Activated CD8-positive, alpha-beta memory T cell treated with anti-CD3 and anti-CD28 coated beads, Interleukin-2, amount 50 U/mL, for 24 hours (primary cell): ENCODE data around the gene BNIP3.

ENCODE experiments used
- DNase-seq: peaks from one replicate; pipeline ENCODE4 v3.0.0-alpha.2; 2020; ENCODE audit errors: extremely low read depth

BNIP3 gene, protein sequence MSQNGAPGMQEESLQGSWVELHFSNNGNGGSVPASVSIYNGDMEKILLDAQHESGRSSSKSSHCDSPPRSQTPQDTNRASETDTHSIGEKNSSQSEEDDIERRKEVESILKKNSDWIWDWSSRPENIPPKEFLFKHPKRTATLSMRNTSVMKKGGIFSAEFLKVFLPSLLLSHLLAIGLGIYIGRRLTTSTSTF

DNA sequence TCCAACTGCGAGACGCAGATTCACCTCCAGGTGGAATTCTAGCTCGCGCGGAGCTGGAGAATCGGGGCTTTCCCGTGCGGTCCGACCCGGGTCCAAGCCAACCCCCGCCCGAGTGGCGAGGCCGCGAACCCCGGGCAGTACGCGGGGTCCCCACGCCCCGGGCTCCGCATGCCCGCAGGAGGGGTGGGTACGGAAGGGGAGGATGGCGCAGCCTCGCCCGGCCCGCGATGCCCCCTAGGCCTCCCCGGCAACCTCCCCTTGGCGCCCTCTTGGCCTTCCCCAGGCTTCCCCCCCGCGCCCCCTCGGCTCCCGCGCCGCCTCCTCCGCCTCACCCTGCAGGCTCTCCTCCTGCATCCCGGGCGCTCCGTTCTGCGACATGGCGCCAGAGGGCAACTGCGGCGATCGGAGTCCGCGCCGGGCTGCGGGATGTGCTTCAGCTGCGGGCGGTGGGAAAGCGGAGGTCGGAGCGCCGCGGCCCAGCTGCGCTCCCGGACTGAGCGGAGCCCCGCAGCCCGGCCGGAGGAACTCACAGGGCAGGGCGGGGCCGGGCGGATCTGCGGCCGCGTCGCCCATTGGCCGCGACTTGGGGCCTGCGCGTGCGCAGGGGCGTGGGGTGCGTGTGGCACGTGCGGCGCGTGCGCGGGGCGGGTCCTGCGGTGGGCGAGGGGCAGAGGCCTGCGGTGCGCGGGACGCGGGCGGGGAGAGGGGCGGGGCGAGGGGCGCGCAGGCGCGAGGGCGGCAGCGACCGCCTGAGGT is at the start of gene BNIP3:
BNIP3 (minus strand) TSS at position 495 of the 756 bp plus-strand sequence; CDS start at position 378, 117 bp downstream.
- peak; percentile 76 for DNase-seq

DNA sequence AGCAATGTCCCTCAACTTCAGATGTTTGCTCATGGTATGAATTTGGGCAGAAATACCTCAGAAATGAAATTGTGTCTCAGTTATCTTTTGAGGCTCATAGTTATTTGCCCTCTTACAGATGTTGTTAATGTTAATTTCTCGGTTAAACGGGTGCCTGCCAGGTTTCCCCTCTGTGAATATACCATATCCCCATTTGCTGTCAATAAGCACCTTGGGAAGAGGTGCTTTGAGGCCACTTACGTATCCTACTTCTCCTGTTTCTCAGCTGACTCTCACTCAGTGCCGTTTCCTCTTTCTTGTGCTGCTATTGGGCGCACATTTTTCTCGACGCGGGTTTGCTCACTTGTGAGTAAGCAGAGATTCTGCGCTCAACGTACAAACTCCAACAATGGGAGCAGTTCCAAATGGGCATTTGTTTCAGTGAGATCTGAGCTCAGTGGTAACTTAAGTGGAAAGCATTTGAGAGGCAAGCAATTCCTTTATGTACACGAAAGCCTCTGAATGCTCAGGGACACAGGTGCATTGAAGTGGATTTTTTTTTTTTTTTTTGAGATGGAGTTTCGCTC is 49.3 kb upstream of the BNIP3 start:
- no peak for DNase-seq

DNA sequence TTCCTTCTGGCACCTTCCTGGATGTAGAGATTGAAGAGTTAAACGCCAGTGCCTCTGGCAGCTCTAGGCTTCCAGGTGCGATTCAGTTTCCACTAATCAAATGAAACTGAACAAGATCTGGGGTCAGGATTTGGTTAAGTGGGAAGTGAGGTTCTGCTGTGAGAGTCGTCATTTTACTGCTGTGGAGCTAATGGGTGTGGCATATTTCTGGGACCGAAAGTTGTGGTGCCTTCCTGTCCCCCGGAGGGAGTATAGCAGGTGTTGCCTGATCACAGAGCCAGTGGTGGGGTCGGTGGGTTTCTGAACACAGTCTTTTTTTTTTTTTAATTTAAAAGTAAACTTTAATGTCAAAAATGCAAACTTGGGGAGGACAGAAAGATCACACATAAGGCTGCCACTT is 47.0 kb upstream of the BNIP3 start:
- no peak for DNase-seq

DNA sequence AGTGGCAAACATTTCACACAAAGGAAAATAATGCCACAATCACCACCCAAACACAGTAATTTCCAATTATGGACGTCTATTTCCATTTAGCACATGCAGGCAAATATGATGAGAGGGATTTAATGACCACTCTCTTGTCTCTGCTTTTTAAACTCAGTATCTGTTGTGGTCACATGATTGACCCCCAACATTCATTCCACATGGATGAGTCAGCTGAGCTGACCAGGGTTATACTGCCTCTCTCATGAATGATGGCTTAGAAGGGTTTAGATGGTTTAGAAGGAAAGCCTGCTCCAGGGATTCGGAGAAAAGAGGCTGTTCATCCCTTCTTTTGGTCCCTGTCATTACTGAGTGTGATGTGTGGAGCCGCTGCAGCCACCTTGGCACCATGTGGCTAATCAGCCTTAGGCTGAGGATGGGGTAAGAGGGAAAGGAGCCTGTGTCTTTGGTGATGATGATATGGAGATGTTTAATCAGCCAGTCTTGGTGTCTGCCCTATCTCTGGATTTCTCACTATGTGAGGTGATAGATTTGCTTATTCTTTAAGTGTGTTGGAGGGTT is 45.8 kb upstream of the BNIP3 start:
- DNase-seq = no peak

DNA sequence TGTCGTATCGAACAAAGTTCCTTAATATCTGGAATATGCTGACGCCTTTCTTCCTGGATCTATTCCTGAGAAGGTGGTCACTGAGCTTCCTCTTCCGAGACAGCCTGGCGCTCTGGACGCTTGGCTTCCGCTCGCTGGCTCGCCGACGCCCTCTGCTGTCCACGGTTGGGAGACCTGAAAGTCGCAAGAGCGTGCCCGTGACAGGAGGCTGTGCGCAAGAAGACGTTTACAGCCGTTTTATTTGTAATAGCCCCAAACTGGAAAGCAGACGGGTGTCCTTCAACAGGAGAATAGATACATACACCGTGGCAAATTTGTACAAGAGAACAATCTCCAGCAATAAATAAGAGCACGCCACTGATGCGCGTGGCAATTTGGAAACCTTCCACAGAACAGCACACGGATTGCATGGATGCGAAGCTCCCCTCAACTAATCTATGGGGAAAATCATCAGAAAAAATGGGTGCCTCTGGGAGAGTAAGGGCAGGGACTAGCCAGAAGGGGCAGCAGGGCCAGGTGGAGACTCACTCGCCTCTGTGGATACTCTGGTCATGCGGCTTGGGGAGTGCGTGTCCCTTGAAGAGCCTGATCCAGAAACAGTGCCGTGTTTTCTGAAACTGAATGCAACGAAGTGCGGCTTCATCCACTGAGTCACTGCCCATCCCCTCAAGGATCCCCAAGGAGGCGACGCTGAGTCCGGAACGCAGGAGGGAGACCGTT is 41.5 kb upstream of the BNIP3 start:
- peak; percentile 28 for DNase-seq

DNA sequence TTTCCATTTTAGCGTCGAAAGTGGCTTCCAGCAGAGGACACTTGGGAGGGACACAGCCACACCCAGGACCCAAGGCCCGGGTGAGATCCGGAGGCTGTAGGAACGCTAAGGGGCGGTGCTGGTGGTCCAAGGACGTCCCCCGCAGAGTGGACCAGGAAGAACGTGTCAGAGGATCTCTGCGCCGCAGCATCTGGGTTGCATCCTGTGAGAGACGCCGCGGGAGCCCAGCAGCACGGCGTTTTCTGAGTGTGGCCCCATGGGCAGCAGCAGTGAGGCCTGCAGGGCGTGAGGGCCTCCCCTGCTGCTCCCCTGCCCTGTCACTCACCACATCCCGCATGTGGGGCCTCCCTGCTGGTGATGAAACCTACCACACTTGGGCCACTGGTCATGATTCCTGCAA is 40.5 kb upstream of the BNIP3 start:
- DNase-seq = no peak

DNA sequence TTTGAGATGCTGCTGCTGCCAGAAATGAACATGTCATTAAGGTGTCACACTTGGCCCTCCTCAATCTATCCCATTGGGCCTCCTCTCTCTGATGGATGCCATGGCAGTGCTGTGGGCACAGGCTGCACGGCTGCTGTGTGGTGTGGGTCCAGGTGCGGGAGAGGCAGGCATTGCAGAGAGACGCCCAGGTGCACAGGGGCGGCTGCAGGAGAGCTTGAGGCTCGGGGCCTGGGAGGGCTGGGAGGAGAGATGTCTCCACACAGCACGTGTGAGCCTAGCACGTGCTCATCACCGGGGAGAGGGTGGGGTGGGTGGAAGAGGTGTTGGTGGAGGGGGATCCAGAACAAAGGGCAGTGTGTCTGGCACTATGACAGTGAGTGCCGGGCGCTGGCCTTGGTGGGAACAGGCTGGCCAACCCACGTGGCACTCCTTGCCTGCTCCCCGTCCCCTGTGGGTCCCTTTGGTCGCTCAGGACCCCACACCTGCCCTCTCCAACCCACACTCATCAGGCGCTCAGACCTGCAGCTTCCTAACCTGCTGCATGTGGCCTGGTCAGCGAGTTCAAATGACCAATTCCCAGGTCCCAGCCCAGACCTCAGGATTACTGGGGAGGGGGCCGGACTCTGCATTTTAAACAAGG is 39.9 kb upstream of the BNIP3 start:
- no peak for DNase-seq

DNA sequence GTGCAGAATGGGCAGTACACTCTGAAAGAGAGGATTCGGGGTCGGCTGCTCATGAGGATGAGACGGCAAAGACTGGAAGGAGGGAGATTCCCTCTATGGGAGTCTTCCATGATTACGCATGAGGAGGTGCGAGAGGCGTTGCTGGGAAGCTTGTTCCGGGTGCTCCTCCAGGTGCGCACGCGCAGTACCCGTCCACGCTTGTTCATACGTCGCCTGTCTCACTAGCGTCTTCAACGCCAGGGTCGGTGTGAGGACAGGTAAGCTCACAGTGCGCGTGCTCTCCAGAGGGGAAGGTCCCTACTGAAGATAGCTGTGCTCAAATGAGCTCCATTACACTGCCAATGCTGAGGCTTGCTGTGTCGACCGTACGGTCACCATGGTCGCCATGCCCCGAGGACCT is 39.3 kb upstream of the BNIP3 start:
- DNase-seq = no peak

DNA sequence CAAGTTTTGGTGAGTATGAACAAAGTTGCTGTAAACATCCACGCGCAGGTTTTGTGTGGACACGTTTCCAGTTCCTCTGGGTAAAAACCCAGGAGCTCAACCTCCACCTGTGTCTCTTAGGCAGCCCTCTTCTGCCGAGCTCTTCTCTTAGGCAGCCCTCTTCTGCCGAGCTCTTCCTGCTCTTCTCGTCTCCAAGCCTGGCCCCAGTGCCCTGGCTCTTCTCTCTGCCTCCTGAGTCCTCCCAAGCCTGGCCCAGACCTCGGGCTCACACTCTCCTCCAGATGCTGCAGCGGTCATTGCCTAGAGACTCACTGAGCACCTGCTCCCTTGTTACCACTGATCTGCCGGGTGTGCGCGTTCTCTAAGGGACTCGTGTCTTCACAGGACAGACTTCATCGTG is 38.7 kb upstream of the BNIP3 start:
- DNase-seq = no peak

DNA sequence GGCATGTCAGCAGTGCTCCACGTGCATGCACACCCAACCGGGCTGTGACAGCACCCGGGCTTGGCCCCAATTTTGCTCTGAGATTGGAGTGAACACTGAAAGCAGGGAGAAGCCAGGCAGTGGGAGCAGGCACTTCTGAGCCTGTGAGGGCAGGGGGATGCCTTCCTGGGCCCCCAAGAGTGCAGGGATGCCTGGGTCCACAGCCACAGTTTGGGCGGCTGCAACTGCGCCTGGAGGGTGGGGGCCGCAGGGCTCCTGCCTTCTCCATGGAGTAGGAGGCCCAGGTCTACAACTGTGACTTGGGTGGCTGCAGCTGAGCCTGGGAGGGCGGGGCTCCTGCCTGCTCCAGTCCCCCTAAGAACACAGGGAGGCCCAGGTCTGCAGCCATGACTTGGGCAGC is 37.6 kb upstream of the BNIP3 start:
- DNase-seq = no peak

DNA sequence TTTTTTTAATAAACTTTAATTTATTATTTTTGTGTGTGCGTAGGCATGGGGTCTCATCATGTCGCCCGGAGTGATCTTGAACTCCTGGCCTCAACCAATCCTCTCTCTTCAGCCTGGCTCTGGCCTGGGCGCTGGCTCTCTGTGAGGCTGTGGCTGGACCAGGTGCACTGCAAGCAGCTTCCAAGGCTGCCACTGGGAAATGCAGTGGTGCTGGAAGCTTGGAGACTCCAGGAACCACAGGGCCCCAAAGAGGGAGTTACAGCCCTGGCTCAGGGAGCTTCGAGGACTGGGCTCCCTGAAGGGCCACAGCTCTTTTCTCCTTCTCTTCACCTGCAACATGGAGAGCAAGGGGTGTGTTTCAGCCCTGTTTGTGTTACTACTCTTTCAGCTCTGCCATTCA is 36.7 kb upstream of the BNIP3 start:
- DNase-seq = no peak

DNA sequence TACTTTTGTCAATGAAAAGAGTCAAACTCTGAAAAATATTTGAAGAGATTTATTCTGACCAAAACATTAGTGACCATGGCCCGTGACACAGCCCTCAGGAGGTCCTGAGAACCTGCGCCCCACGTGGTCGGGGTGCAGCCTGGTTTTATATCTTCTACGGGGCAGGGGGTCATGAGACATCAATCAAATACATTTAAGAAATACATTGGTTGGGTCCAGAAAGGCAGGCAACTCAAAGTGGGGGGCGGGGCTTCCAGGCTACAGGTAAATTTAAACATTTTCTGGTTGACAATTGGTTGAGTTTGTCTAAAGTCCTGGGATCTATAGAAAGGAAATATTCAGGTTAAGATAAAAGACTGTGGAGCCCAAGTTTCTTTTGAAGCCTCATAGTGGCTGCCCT is 34.8 kb upstream of the BNIP3 start:
- no peak for DNase-seq

DNA sequence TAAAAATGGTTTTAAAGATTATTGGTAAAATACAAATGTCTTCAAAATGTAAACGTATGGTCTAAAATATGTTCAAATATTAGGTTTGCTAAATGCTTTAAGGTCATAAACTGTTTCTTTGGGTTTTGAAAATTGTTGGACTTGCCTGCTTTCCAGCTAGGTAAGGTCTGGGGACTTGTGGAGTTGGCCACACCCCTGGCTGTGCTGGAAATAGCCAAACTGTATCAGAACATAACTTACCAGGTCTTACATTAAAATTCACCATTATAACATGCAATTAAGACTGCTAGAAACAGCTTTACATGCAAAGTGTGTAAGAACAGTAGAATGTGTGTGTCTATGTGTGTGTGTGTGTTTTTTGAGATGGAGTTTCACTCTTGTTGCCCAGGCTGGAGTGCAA is 29.7 kb upstream of the BNIP3 start:
- DNase-seq = no peak

DNA sequence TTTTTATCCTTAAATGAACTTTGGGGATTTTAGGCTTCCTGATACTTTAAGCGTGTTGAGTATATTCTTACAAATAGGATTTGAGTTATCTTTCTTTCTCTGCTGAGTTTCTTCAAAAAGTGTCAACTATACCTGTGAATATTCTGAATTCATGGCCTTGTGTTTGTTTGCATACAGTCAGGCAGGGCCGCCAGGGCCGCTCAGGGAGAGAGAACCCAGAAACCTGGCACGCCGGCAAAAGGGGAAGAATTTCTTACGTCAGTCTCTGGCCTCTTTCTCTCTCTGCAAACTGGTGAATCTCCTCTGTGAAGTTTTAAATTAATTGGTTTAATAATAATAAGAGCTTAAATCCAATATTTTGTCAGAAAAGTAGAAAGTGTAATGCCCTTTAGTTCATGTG is 29.3 kb upstream of the BNIP3 start:
- DNase-seq = no peak

DNA sequence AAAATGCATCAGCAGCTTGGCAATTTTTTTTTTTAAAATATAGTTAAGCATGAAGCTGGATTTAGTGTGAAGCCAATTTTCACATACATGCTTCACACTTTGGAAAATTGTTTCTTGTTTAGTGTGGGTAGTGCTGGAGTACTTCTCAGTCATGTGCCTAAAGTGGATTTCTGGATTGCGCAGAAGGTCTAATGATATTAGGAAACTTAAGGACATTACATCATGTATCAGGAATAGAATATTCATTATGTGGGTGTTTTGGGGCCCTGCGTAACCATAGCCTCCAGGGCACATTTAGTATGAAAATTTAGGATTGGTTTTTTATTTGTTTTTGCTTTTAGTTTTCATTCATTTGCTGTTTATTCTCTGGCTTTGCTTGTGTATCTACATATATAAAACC is 28.8 kb upstream of the BNIP3 start:
- DNase-seq = no peak

DNA sequence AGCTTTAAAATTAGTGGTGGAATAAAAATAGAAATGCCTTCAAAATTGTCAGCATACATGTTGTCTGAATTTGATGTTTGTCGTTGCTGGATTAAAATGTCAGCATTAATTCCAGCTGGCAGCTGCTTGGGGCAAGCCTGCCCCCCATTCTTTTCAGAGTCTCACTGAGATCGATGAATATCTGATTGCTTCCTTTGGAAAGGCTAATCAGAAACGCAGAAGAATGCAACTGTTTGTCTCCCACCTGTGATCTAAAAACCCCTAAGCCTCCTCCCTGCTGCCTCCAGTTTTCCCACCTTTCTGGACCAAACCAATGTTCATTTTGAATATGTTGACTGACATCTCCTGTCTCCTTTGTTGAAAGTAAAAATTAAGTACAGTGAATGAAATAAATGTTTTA is 27.9 kb upstream of the BNIP3 start:
- no peak for DNase-seq

DNA sequence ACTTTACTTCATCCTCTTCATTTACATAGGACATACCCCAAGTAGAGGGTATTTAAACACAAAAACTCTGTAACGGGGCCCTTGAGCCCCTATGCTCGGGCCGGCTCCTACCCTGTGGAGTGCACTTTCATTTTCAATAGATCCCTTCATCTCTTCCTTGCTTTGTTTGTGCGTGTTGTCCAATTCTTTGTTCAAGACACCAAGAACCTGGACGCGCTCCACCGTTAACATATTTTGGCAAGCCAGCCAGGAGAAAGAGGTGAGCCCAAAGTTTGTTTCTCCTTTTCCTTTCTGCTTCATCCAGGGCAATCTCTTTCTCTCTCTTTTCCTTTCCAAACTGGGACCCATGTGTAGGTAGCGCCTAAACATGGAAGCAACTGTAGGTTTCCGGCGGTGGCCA is 26.0 kb upstream of the BNIP3 start:
- DNase-seq = no peak

DNA sequence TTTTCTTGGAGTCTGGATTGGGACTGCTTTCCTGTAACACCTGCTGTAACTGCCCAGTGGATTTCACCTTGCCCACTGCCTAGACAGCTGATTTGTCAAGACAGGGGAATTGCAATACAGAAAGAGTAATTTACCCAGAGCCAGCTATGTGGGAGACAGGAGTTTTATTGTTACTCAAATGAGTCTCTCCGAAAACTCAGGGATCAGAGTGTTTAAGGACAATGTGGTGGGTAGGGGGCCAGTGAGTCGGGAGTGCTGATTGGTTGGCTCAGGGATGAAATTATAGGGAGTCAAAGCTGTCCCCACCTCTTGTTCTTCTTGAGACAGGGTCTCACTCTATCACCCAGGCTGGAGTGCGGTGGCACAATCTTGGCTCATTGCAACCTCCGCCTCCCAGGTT is 25.2 kb upstream of the BNIP3 start:
- DNase-seq = no peak

DNA sequence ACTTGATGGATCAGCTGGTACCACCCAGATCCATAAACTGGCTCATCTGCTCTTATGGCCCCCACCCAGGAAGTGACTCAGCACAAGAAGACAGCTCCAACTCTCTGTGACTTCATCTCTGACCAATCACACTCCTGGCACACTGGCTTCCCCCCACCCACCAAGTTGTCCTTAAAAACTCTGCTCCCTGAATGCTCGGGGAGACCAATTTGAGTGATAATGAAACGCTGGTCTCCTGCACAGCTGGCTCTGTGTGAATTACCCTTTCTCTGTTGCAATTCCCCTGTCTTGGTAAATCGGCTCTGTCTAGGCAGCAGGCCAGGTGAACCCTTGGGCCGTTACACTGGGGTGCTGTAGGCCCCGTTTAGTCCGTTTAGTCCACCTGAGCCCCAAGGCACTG is 23.4 kb upstream of the BNIP3 start:
- no peak for DNase-seq

DNA sequence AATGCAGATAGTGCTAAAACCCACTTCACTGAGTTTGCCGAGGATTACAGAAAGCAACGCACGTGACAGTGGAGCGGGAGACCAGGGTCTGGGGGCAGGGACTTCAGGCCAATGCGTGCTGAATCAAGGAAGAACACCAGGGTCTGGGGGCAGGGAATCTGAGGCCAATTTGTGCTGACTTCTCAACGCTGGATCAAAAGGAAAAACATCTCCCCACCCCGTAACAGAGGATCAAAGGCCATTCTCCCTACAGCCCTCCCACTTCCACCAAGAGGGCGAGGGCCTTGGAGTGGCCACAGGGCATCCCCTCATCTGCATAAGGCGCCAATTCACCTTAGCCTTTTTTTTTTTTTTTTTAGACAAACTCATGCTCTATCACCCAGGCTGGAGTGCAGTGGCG is 22.3 kb upstream of the BNIP3 start:
- DNase-seq = no peak

DNA sequence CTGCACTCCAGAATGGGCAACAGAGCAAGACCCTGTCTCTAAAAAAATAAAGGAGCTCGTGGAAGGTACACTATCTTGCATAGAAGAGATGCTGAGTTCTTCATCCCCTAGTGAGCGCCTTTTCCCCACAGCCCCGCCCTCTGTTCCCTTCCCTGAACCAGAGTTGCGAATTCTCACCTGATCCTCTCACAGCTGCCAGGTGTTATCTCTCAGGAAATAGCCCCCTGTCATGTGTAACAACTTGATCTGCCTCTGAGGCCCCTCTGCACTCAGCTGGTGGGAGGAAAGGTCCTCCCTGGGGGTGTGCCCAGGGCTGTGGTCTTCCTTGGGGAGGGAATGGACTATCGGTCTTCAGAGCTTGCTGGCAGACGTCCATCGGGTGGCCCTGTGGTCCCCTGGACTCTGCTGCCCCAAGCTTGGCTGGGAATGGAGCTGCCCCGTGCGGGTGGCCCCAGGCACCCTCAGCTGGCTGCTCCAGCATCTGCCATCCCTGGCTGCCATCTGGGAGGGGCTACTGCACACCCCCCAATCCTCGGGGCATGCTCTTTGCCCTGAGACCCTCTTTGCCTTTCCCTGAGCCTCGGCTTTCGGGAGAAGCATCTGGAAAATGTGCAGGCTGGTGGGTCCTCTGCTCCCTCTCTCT is 21.7 kb upstream of the BNIP3 start:
- DNase-seq = no peak

DNA sequence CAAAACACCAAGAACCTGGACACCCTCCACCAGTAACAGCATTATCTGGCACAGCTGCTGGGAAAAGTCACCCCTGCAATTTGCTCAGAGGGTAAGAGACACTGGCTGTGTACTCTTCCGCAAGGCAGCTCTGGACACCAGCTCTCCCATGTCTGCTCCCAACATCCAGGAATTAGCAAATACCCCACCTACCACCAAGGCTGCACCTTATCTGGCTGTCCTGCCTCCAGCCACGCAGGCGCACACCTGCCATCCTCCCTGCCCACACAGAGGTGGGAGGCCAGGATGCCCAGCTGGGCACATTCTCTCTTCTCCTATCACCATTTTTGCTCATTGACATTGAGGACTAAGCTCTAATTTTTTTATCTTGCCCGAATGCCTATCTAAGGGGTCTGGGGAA is 20.3 kb upstream of the BNIP3 start:
- no peak for DNase-seq
